HG03039 (cell line): ENCODE results near the gene KBTBD13.
"Not testable (repeated sequence)": the region's sequence is repeated elsewhere in the genome, so short reads cannot be mapped to it uniquely, and the experiment has no call there.

Source experiments
- ATAC-seq: cut with Tn5 transposase; IDR thresholded peaks from one replicate; pipeline ENCODE4 v1.9.1; 2021; ENCODE audit warnings: mild to moderate bottlenecking, moderate library complexity; ENCODE audit not compliant: unreplicated experiment

KBTBD13 gene

DNA sequence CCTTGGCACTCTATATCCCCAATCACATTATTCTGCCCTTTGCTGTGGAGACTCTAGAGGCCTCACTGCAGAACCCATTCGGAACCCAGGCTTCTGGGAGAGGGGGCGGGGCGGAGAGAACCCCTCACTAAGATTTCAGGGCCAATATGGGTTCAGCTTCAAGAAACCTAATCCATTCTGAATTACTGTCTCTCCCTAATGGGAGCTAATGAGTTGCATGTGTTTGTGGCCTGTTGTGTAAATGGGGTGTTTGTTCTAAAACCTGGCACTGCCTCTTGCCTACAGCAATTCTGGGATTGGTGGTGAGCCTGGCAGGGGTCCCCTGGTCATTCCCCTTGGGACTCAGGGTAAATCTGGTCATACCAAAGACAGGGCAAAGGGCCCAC lies 8.2 kb upstream of the KBTBD13 start:
- no peak for ATAC-seq

- ATAC-seq = no peak
These were observed 7.4 kb upstream of the KBTBD13 start for GRCh38 chr15:65069179-65069578.

DNA sequence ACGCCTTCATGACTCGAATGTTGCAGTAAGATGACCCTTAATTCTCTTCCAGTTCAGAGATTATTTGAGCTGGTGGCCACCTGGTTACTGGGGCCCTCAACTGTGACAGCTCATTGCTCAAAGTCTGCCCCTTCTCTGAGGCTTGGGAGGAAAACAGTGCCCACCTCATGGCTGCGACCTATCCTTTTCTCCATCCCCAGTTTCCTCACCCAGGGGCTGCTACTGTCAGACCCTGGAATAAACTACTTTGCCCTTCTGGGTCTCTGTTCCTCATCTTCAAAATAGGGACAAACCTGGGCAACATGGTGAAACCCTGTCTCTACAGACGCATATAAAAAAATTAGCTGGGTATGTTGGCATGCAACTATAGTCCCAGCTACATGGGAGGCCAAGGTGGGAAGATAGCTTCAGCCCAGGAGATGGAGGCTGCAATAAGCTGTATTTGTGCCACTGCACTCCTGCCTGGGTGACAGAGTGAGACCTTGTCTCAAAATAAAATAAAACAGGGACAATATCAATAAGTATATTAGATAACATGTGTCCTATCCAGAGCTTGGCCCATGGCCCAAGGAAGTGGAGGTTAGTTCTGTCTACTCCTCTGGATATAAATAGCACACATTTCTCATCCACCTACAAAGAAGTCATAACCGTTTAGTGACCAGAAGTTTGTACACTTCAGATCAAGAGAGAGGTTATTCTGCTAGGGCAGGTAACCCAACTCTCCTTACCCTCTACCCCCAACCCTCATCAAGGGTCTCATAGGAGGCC lies 6.6 kb upstream of the KBTBD13 start:
- no peak for ATAC-seq

GRCh38 chr15:65071381-65071811 lies 5.2 kb upstream of the KBTBD13 start:
- ATAC-seq = no peak

GRCh38 chr15:65072027-65072426 lies 4.5 kb upstream of the KBTBD13 start:
- ATAC-seq = no peak

DNA sequence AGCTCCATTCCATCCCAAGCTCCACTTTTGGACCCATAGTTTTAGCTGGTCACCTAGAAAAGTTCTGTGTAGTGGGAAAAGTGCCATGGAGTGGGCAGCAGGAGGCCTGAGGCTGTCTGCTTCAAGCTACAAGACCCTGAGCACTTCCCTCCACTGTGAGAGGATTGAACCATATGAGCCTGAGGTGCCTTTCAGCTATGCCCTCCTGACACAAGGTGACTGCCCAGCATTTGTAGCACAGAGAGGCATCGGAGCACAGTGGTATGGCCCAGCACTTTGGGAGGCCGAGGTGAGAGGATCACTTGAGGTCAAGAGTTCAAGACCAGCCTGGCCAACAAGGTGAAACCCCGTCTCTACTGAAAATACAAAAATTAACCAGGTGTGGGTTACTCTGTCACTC lies 3.9 kb upstream of the KBTBD13 start:
- ATAC-seq = no peak

GRCh38 chr15:65074946-65075345 lies 1.6 kb upstream of the KBTBD13 start:
- ATAC-seq = not testable (repeated sequence)

DNA sequence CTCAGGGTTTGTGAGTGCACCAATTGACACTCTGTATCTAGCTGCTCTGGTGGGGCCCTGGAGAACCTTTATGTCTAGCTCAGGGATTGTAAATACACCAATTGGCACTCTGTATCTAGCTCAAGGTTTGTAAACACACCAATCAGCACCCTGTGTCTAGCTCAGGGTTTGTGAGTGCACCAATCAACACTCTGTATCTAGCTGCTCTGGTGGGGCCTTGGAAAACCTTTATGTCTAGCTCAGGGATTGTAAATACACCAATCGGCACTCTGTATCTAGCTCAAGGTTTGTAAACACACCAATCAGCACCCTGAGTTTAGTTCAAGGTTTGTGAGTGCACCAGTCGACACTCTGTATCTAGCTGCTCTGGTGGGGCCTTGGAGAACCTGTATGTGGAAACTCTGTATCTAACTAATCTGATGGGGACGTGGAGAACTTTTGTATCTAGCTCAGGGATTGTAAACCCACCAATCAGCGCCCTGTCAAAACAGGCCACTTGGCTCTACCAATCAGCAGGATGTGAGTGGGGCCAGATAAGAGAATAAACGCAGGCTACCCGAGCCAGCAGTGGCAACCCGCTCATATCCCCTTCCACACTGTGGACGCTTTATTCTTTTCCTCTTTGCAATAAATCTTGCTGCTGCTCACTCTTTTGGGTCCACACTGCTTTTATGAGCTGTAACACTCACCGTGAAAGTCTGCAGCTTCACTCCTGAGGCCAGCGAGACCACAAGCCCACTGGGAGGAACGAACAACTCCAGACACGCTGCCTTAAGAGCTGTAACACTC lies 745 bp upstream of the KBTBD13 start:
- not testable (repeated sequence) for ATAC-seq

- ATAC-seq = no peak
These were observed 890 bp downstream of the KBTBD13 start for GRCh38 chr15:65077291-65077980.

- no peak for ATAC-seq
These were observed 1.4 kb downstream of the KBTBD13 start for GRCh38 chr15:65077981-65078352.

DNA sequence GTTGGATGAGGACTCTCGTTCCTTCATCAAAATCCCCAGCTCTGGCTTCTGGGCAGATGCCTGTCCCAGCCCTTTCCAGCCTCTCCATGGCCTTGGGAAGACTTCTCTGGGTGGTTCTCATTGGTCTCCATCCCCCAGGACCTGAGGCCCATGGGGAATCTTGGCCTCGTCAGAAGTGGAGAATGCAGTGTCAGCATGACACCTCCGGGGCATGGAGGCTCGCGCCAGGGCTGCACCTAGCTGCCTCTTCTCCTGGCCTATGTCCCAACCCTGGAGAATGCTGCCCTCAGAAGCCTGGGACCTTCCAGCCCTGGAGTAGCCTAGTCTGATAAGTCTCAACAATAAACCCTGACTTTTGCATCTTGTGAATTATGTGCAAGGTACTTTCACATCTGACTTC lies 3.0 kb downstream of the KBTBD13 start:
- ATAC-seq = no peak

GRCh38 chr15:65081270-65081669 lies 4.7 kb downstream of the KBTBD13 start:
- no peak for ATAC-seq

DNA sequence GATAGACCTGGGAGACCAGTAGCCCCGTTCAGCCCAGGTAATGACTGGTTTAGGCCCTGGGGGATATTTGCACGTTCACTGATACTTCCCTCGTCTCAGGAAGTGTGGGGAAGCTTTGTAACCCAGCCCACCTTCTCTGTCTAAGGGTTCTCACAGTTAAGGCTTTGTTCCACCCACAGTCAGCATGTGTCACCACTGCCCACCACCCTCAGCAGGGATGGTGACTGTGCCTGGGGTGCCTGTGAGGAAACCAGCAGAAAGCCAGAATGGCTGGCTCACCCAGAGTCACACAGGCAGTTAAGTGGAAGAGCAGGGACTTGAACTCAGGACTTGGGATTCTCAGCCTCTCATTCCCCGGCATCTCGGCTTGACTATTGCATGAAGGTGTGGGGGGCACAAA lies 5.2 kb downstream of the KBTBD13 start:
- ATAC-seq = no peak

- ATAC-seq = no peak
These were observed 5.9 kb downstream of the KBTBD13 start for GRCh38 chr15:65082303-65082953.

DNA sequence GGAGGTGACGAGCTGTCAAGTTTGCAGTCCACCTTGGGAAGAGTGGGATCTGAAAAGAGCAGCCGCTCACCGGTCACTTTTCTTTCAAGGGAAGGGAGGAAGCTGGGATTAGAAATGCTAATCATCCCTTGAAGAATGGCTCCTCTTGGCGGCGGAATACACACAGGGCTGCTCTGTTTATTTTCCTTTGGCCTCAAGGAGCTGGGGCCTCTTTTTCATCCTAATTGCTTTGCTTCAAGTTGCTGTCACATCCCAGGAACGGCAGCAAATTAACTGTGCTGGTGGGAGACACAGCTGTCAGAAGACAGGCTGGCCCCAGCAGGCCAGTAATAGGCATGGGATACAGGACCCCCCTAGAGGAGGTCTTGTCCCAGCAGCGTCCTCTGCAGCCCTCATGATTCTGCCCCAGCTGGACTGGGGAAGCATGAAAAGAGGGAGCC lies 6.7 kb downstream of the KBTBD13 start:
- no peak for ATAC-seq

- no peak for ATAC-seq
These were observed 8.1 kb downstream of the KBTBD13 start for GRCh38 chr15:65084500-65085206.

DNA sequence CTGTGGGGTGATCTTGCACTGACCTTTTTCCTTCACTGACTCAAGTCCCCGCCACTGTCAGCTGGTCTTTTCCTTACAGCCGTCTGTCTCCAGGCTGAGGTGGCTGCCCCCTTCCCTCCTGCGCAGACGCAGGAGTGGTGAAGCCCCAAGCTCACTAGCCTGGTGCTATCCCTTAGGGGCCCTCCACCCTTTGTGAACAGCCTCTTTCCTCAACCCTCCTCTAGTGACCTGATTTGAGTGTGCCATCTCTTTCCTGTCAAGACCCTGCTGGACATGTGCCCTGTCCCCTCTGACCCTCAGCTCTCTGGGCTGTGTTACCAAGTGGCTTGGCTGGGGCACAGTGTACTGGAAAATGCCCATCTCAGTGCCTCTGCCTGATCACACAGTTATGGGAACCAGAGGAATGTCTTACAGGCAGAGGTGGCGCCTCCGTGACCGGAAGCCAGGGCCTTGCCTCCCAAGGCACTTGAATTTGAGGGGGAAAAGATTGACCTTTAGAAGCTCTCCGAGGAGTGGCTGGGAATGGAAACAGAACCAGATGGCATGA lies 8.7 kb downstream of the KBTBD13 start:
- ATAC-seq = no peak

- no peak for ATAC-seq
These were observed 9.6 kb downstream of the KBTBD13 start for GRCh38 chr15:65085990-65086679.

DNA sequence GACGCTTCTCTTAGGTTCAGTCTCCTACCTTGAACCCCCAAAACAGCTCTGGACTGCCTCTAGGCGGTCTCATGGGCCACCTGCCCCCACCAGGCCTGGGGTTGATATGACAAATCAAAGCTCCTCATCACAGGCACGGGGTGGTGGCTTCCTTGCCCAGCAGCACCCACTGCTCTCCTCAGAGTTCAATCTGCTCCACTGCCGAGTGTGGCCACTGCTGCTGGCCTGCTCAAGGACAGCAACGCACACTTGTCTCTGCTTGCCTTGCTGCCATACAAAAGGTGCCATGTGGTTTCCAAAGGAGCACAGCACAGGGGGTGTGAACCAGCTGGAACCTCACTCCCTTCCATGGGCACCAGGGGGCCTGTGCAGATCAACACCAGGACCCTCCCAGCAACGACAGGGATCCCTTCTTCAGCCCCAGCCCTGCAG lies 10.2 kb downstream of the KBTBD13 start:
- no peak for ATAC-seq

GRCh38 chr15:65087411-65087810 lies 10.9 kb downstream of the KBTBD13 start:
- ATAC-seq = no peak
